ENCODE measurements around the gene RNASE13.
"Not testable (repeated sequence)": the region's sequence is repeated elsewhere in the genome, so short reads cannot be mapped to it uniquely, and the experiment has no call there.

The RNASE13 gene

DNA sequence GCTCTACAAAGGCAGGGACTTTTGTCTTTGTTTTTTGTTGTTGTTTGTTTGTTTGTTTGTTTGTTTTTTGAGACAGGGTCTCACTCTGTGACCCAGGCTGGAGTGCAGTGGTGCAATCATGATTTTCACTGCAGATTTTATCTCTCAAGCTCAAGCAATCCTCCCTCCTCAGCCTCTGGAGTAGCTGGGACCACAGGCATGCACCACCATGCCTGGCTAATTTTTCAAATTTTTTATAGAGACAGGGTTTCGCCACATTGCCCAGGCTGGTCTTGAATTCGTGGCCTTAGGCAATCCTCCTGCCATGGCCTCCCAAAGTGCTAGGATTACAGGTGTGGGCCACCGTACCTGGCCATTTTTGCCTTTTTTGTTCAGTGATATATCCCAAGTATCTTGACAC is 6.3 kb upstream of the RNASE13 start:
- not testable (repeated sequence) for DNase-seq

DNA sequence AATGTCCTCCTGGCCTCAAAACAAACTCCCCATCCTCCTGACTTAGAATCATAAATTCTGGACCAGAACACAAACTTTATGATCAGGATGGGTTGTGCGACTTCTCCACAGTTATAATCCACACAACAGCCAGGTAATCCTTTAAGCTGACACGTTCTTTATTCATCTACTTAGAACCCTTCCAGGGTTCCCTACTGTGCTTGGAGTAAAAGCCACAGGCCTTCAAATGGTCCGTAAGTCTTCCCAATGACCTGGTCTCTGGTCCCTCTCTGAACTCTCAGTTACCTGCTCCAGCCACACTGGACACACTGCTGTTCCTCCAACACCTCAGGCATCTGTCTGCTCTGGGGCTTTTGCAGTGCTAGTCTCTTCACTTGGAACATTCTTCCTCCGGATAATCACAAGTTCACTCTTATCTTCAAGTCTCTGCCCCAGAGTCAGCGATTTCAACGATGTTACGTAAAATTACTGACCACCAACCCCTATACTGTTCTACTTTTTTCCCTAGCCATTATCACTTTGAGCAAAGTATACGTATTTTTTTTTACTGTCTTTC is 5.8 kb upstream of the RNASE13 start:
- DNase-seq = no peak

DNA sequence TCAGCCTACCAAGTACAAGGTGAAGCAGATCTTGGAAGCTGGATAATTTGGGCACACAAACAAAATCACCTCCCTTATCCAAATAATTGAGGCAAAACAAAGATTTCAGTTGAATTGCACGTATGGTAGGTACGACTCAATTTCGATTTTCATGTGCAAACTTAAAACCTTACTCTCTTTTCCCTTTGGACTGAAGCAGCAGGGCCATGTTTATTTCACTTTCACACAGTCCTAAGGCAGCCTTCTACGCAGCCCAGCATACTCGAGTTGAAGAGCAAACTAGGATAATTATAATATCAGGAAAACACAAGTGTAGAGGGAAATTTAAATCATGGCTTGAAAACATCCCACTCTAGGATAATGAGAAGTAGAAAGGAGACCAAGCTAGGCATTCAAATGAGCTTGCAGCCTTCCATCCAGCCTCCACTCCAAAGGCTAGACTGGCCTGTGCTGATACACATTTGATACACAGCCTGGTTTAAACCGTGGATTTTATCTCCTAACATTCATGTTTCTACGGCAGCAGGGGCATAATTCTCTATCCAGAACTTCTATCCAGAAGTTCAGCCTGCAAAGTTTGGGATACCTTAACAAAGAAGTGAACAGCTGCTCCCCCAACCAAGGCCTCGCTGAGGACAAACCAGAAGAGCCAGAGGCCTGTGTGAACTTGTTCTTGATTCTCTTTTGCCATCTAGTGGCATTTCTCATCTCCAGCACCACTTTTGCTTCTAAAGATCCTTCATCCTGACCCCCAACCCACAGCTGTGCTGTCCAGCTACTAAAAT is 5.2 kb upstream of the RNASE13 start:
- DNase-seq = peak in 2 of 3 experiments; percentile 19 to 70

DNA sequence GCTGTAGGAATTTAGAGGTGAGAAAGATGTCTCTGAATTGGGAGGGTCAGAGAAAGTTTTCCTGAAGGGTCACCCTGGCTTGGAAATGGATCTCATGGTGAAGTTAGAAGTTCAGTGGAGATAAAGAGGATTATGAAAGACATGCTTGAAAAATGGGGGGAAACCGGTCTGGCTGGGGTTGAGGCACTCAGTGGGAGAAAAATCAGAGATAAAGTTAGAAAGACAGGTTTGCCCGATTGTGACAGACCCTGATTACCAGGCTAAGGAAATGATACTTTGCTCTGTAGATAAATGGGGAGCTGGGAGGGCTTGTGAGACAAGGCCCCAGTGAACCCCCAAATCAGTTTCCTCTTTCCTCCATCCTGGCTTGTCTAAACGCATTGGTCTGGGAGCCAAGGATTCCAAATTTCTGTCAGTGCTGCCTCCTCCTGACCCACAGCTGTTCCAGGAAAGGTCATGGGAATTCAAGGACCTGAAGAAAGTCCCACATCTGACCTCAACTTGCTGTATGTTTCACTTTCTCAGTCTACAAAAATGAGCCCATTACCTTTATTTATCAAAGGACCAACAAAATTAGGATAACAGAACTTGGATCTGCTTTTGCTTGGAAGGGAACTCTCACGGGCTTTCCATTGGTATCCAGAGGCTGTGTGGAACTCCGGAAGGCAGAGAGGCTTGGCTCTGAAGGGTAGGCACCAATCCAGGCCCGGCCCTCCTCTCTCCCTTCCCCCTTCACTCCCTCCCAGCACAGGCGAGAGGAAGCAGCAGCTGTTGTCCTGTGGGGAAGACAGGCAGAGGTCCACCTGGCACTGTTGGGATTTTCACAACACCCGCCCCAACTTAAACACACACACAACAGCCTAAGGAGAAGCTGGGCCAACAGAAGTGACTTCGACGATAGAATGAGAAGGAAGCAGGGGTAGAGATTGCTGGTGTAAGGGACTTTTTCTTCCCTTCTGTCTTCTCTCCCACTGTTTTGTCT is 4.1 kb upstream of the RNASE13 start:
- DNase-seq = peak in 1 of 3 experiments; percentile 27

DNA sequence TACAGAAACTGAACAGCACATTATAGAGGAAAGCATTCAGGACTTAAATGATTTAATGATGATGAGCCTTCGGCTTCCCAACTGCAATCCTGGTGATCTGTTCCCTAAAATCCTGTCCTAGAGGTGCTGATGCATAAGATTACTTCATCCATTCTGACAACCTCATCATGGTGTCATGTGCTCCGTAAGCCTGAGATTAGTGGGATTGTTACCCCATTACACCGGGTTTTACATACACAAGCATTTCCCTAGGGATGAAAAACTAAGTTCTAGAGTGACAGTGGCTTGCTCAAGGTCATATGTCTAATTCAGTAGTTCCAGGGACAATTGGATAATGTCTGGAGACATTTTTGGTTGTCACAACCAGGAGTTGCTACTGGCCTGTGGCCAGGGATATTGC is 2.5 kb upstream of the RNASE13 start:
- no peak for DNase-seq

DNA sequence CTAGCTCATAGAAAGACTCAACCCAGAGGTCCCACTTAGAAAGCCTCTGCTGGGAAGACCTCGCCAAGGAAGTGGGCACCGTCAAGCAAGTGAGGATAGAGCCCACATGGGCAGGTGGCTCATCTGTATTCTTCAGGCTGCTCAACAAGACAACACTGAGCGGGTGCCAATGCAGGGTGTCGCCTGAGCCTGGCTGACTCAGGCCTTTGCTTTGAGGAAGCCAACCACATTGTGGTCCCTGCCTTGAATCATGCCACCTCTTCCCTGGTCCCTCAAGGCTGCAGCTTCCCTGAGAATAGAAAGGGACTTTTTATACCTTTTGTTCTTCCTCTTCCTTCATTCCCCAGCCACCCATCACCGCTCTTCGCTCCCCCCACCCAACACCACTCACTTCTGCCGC is 2.1 kb upstream of the RNASE13 start:
- DNase-seq = no peak

DNA sequence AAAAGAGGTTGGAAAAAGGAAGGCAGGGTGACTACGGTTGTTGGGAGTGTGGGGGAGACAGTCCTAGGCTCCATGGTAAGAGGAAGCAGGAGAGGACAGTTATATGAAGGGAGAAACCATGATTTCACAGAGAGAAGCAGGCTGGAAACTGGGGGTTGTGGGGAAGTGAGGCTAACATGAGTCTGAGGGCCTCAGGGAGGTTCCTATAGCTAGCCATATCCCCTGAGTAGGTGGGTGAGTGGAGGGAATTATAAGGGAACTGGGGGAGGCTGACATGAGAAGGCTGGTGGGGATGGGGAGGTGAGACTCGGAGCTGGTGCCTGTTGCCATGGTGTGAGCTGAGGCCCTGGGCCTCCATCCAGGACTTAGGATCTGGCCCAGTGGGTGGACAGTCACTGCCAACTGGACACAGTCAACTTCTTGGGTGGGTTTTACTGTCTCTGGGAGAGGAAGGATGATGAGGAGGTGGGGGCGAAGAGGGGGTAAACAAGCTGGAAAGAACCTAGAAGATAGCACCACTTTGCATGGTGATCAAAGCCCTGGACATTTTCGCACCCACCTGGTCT is 1.4 kb downstream of the RNASE13 start:
- no peak for DNase-seq

DNA sequence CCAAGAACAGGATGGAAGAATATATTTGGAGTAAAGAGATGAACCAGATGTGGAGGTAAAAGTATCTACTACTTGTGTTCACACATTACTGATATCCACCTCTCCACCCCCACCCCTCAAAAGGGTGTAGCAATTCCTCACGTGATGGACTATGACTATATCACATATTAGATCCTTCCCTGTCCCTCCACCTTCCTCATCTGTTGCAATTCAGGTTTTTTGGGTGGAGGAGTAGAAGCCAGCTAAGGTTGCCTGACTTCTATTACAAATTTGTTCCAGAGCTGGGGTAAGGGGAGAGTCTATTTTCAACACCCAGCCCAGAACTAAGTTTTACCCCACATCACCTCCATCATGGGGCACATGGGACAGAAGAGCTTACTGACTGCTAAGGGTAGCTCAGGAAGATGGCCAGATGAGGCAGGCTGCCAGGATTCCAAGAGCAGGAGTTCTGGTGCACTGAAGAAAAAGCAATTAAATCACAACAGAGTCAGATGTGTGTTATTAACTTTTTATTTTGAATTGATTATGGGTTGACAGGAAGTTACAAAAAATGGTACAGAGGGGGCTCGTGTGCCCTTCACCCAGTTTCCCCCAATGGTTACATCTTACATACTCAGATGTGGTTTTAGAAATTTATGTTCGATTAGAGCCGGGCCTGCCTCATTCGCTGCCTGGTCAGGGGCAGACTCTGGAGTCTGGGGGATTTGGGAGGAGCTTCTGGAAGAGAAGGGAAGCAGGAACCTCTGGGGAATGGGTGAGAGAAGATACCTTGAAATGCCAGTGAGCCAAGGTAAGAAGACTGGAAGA is 2.1 kb downstream of the RNASE13 start:
- no peak for DNase-seq

DNA sequence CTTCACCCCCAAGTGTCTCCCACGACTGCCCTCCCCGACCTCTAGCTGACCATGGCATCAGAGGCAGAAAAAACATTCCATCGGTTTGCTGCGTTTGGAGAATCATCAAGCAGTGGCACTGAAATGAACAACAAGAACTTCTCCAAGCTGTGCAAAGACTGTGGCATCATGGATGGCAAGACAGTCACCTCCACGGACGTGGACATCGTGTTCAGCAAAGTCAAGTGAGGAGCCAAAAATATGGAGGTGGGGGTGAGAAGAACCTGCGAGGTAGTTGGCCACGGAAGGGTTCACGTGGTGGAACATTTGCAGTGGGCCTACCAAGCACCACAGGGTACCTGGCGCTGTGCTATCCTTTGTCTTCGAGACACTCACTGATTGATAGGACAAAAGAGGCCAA is 4.1 kb downstream of the RNASE13 start:
- no peak for DNase-seq

DNA sequence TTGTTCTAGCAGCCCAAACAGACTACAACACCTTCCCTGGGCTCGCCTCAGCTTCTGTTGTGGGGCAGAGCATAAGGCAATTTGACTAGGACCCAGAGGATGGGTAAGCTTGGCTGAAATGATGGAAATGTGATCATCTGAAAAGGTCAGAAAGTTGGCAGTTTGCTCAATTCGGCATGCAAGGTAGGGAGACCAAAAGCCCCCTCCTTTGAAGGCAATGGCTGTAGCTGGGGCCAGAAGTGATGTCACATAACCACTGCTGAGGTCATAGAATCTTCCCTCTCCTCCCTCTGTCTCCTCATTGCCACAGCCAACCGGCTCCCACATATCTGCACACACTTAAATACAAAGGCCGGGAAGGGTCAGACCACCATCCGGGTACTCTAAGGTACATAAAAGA is 4.7 kb downstream of the RNASE13 start, which contains the start of gene TPPP2:
TSS of gene TPPP2 (plus strand) at position 301 of the 400 bp plus-strand sequence. CDS start 365 bp downstream, outside the sequence.
- no peak for DNase-seq

DNA sequence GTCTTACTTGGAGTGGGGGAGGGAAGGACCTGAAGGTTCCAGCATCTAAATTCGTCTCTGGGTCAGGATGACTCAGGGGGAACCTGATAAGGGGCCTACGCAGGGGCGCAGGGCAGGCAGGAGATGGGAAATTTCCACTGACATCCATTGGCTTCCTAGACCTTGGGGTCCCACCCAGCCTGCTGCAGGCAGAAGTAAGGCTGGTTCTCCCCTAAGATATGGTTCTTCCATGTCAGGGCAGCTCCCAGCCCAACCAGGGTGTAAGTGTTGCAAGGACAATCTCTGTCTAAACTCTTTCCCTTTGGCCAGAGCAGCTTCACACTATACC is 7.7 kb downstream of the RNASE13 start:
- no peak for DNase-seq

DNA sequence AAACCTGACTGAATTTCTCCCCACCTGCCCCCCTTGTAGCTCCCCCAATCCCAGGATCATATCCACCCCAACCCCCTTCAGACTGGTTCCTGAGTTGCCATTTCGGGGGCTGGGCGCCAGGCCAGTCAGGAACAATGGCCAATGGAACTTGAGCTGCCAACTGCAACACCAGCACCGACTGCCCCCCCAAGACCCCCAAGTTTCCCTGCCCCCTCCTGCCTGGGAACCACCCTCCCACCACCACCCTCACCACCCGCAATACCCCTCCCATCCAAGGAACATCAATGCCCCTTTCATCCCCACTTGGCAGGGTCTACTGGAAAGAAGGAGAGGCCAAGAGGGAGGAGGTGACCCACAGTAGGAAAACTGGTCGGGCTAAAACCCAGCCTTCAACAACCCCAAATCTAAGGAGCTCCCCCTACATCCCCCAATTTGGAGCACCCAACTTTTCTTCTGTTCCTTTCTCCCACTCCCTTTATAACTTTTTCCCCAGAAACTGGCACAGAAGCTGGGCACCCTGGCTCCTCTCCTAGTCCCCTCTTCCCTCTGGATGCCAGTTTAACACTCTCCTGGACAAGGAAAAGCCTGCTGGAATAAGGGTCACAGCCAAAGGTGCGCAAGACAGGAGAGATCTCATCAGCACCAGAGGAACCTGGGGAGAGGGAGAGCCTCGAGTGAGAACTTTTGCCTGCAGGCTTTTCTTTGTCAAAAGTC is 8.2 kb downstream of the RNASE13 start:
- DNase-seq = no peak

DNA sequence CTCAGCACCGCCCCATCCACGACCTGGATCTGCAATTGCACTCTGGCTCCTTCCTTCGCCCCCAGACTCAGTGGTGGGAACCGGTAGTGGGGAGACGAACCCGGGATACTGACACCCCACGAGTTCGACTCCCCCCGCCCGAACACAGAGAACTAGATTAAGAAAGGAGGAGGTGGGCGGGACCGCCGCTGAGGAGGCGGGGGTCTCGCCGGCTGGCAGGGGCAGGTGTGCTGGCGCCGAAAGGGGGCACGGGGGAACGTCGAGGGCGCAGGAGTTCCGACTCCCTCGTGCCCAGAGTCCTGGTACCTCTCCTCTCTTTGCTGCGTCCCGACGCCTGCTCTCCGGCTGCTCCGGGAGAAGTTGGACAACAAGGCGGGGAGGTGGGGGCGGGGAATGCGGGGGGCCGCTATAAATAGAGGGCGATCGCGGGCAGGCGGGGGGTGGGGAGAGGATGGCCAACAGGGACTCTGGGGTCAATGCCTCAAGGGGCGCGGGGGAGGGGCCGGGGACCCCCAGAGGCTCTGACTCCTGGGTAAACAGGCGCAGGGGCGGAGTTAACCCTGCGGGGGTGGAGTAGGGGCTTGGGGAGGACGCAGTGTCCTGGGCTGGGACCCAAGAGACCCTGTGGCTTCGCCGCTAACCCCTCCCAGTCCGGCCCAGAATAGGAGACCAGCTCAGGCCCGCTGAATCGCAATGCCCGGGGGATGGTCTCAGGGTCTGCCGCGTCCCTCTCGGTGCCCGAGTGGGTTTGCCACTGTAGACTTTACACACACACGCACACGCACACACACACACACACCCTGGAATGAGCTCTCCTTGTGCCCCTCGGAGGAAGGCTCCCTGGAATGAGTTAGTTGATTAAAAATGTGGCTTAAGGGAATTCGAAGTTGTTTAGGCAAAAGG is 9.0 kb downstream of the RNASE13 start:
- DNase-seq = peak in 2 of 3 experiments; percentile 43 to 53

DNA sequence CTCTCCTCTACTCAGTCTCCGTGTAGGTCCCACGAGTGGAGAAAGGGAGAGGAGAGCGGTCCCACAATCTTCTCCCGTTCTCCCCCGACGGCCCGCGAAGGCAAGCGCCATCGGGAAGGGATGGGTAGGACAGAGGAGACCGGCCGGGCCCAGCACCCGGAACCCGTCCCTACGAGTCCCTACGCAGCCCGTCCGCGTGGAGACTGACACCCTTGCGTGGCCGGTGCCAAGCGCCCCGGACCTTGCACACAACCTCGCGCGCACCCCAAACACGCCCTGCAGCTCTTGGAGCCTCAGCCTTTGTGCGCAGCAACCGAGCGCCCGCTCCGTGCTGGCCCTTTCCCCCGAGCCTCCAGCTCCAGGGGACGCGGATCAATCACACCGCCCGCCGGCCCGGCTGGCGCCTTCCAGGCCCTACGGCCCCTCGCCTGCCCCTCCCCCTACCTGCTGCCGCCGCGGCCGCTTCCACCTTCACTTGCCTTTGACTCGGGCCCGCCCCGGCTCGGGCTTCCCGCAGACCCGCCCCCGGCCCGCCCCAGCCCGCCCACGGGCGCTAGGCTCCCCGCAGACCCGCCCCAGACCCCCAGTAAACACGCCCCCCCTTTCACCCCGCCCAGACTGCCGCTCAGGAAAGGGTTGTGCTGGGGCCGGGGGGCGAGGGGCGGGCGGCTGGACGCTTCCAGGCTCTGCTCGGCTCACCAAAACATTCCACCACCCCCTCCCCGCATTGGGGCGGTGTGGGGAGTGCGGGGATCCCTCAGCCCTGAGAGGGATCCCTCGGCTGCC is 9.8 kb downstream of the RNASE13 start, which contains the start of gene NDRG2:
TSS of gene NDRG2 (minus strand) at position 477 of the 786 bp plus-strand sequence. CDS start 1,746 bp downstream, outside the sequence.
- peak; percentile 50 to 78 (median 73) for DNase-seq

DNA sequence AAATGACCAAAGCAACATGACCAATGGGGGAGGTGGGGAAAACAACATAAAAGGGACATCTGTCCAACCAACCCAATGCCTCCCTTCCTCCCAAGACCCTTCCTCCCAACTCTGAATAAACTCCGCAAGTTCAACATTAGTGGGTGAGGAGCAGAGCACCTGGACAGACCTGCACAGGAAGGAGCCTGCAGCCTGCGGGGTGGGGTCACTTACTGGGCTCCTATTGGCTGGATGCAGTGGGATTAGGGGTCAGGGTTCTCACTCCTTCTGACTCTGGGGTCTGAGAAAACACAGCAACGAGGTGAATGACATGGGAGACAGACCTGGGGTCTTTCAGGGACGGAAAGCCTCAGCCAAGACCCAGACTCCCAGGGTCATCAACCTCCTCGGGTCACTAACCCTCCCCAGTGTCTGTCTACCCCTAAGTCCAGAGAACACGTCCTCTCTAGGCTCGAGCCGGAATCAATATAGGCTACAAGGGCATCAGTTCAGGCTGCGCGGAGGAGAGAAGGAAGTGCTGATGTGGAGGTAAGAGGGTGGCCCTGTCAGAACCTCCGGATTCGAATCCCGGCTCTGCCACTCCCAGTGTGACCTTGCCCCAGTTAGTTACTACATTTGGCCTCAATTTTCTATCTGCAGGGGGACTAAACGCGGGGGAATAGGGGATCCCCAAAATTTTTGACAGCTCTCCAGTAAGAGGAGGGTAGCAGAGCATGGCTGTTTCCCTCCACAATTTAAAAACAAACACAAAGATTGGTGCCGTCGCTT is 10.6 kb downstream of the RNASE13 start:
- peak in 1 of 3 experiments; percentile 23 for DNase-seq

DNA sequence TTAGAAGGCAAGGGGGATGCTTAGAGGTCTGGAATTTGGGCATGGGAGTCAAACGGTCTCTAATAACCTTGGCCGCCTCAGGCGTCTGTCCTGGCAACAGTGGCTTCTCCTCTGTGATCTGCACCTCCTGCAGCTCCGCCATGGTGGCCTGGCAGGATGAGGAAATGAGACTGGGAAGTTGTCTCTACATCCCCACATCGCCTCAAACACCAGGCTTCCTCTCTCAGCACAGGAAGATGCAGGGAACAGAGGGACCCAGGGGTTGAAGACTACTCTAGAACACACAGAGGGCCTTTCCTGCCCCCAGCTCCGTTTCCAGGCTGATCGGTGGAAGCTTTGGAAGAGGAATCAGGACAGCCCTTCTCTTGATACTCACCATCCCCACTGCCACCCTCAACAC is 11.4 kb downstream of the RNASE13 start:
- no peak for DNase-seq

DNA sequence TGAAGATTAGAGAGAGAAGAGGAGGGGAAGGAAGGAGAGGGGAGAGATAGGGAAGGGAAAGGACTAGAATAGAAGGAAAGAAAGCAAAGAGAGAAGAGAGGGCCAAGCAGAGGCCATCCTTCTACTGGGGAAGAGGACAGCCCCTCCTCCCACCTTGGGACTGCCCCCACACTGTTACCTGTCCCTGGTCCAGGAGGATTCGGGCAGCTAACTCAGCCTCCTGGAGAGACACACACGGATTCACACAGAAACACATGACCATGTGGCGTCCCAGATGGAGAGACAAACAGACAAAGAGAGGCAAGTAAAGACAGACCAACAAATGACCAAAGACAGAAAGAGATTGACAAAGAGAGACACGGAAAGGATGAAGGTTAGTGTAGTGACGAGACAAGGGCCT is 11.9 kb downstream of the RNASE13 start:
- no peak for DNase-seq

DNA sequence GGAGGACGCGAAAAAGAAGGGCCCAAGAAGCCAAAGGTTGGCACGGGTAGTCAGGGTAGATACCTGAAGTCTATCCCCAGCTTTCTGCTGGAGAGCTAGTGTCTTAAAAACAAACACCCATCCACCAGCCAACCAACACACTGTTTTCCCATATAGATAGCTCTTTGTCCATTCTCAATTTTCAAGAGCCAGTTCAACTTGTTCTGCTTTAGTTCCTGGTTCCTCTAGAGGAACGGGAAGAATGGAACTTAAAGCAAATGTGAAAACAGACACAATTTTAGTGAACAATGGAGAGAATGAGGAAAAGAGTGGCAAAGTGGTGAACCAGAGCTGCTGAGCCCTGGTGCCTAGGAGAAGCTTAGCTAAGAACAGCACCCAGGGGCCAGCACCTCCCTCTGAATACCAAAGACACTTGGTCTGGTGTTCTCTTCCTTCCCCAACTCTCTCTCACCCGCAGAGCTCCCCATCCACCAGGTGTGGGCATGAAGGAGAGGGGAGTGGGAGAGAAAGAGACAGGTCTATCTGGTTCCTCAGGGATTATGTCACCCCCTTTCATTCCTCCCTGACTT is 13.5 kb downstream of the RNASE13 start:
- no peak for DNase-seq

Measured in NCI-H1417 (cell line).